Sigmoid colon (tissue), 4 donors: ENCODE data around the gene ASMTL.

Source experiments
- EP300 ChIP-seq, 4 donors: sonication (generic); formaldehyde crosslinking; IDR thresholded peaks; one replicate each; pipeline ENCODE4 v1.6.1; 2017; ENCODE audit warnings: antibody characterized with exemption in 4 of 4
- POLR2A ChIP-seq, 2 donors: fragments of 450-650 bp; IDR thresholded peaks; one replicate each; pipeline ENCODE4 v1.6.1; 2016; ENCODE audit warnings: antibody characterized with exemption in 2 of 2, mild to moderate bottlenecking in 2 of 2, moderate library complexity in 2 of 2
- POLR2AphosphoS5 ChIP-seq, 4 donors: sonication (generic); formaldehyde crosslinking; IDR thresholded peaks; one replicate each; pipeline ENCODE4 v1.6.1; 2017; ENCODE audit warnings: antibody characterized with exemption in 4 of 4
- TF ChIP-seq, protein P1 (sequence below), 4 experiments: fragments of 450-650 bp in 3 of 4; fragments of 200-600 bp in 1 of 4; IDR thresholded peaks; one replicate each; pipeline ENCODE4 v1.5.1; 2016 to 2019; ENCODE audit warnings: antibody characterized with exemption in 4 of 4, mild to moderate bottlenecking in 3 of 4, moderate library complexity in 2 of 4

DNA sequence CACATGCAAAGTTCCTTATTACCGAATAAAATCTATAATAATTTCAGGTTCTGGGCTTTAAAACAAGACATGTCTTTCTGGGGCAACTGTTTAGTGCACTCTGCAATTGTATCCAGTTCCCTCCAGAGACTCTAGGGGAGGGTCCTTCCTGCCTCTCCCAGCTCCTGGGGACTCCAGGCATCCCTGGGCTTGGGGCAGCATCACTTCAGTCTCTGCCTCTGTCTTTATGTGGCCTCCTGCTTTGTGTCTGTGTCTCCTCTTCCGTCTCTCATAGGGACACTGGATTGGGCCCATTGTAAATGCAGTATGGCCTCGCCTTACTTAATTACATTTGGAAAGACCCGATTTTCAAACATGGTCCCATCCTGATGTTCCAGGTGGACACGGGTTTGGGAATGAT is 10.9 kb upstream of the ASMTL start:
- TF ChIP-seq, protein P1, sequence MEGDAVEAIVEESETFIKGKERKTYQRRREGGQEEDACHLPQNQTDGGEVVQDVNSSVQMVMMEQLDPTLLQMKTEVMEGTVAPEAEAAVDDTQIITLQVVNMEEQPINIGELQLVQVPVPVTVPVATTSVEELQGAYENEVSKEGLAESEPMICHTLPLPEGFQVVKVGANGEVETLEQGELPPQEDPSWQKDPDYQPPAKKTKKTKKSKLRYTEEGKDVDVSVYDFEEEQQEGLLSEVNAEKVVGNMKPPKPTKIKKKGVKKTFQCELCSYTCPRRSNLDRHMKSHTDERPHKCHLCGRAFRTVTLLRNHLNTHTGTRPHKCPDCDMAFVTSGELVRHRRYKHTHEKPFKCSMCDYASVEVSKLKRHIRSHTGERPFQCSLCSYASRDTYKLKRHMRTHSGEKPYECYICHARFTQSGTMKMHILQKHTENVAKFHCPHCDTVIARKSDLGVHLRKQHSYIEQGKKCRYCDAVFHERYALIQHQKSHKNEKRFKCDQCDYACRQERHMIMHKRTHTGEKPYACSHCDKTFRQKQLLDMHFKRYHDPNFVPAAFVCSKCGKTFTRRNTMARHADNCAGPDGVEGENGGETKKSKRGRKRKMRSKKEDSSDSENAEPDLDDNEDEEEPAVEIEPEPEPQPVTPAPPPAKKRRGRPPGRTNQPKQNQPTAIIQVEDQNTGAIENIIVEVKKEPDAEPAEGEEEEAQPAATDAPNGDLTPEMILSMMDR (IDR thresholded peaks at IDR 0.05) = no peak
- TF ChIP-seq EP300 (IDR thresholded peaks at IDR 0.05) (no peak), POLR2AphosphoS5 (IDR thresholded peaks at IDR 0.05) (no peak), POLR2A (IDR thresholded peaks at IDR 0.05) (no peak)
